ENCODE data around the gene CASZ1. TPM values are rescaled to one million over a fixed set of nuclear protein-coding genes. Genes with fewer than 3 reads are reported as not detected.

The CASZ1 gene
- total and polyA plus RNA-seq, 9 of the 15 experiments (the other 6 are each of a cell fraction or from before 2014, with no cell fraction given) = 0.01 to 4.0 (median 0.76) TPM; not detected in 1

- no peak for TF ChIP-seq PKNOX1 (IDR thresholded peaks at IDR 0.05)
- TF ChIP-seq DIDO1 (tag; IDR thresholded peaks at IDR 0.05; ENCODE audit: low read depth) = no peak
- no peak for TF ChIP-seq ILK (tag; IDR thresholded peaks at IDR 0.05; ENCODE audit: borderline replicate concordance, low read depth)
- no peak for TF ChIP-seq ELK1 (CRISPR knock-in tag; IDR thresholded peaks at IDR 0.05)
- no peak for TF ChIP-seq MLLT1 (IDR thresholded peaks at IDR 0.05)
- no peak for TF ChIP-seq SIRT6 (IDR thresholded peaks at IDR 0.05; ENCODE audit: low read depth, low read length)
- no peak for TF ChIP-seq E2F5 (CRISPR knock-in tag; IDR thresholded peaks at IDR 0.05)
- no peak for TF ChIP-seq ZFP1 (CRISPR knock-in tag; IDR thresholded peaks at IDR 0.05)
- no peak for TF ChIP-seq GATAD2A (IDR thresholded peaks at IDR 0.05)
- TF ChIP-seq NEUROD1 (IDR thresholded peaks at IDR 0.05; ENCODE audit: borderline replicate concordance, low read depth, low read length, partially characterized antibody) = peak; percentile 99
- peak; percentile 57 for TF ChIP-seq EGR1 (conservative IDR thresholded peaks at IDR 0.05)
- no peak for TF ChIP-seq TFE3 (CRISPR knock-in tag; IDR thresholded peaks at IDR 0.05)
- no peak for TF ChIP-seq HINFP (tag; conservative IDR thresholded peaks at IDR 0.05; ENCODE audit: low read depth)
- TF ChIP-seq IRF1 (CRISPR knock-in tag; IDR thresholded peaks at IDR 0.05; ENCODE audit: borderline replicate concordance) = no peak
- no peak for TF ChIP-seq ATF7 (IDR thresholded peaks at IDR 0.05)
- no peak for TF ChIP-seq ZNF41 (CRISPR knock-in tag; conservative IDR thresholded peaks at IDR 0.05)
- no peak for TF ChIP-seq ZNF12 (CRISPR knock-in tag; IDR thresholded peaks at IDR 0.05)
- no peak for TF ChIP-seq NR3C1 (CRISPR knock-in tag; IDR thresholded peaks at IDR 0.05)
- no peak for TF ChIP-seq ZNF696 (CRISPR knock-in tag; conservative IDR thresholded peaks at IDR 0.05)
Measured at GRCh38 chr1:10796029-10796944, at the start of gene CASZ1 (continued).
